ENCODE data around the gene JPT1. TPM values are rescaled to one million over a fixed set of nuclear protein-coding genes. Genes with fewer than 3 reads are reported as not detected.
"Not testable (repeated sequence)": the region's sequence is repeated elsewhere in the genome, so short reads cannot be mapped to it uniquely, and the experiment has no call there.

JPT1 gene
- total and polyA plus RNA-seq, 5 donors from 2014 or later: 70.9 to 231 (median 162) TPM

- H3K9me3 Mint-ChIP-seq; DNase-seq; H3K27me3 Mint-ChIP-seq; ATAC-seq (ENCODE audit: low read depth in 2 of 2); H3K27me3 ChIP-seq (ENCODE audit: control insufficient read depth, insufficient read depth, low read length); H3K36me3 ChIP-seq (ENCODE audit: control insufficient read depth, insufficient read depth, low read length); H3K9me3 ChIP-seq (ENCODE audit: control insufficient read depth in 2 of 2, low read length in 2 of 2); H3K4me3 ChIP-seq (ENCODE audit: low read depth, low read length); H3K27ac ChIP-seq (ENCODE audit: insufficient read depth, low read length, poor library complexity, severe bottlenecking): not testable (repeated sequence)
- peaks cover 12% of the 10 kb centered on the region for H3K36me3 Mint-ChIP-seq
- peaks cover 49% of the 10 kb centered on the region for H3K4me1 ChIP-seq (ENCODE audit: control insufficient read depth, insufficient read depth, low read length, poor library complexity, severe bottlenecking)
- peak overlapping the region in 1 of 3 donors; percentile 62 for H3K27ac Mint-ChIP-seq
- peak overlapping the region in 1 of 4 donors; percentile 83 for H3K4me3 Mint-ChIP-seq
- peaks cover 16 to 48% (median 32%) of the 10 kb centered on the region in 4 donors for H3K4me1 Mint-ChIP-seq
Measured at GRCh38 chr17:75127936-75128335, 26.4 kb downstream of the JPT1 start.

DNA sequence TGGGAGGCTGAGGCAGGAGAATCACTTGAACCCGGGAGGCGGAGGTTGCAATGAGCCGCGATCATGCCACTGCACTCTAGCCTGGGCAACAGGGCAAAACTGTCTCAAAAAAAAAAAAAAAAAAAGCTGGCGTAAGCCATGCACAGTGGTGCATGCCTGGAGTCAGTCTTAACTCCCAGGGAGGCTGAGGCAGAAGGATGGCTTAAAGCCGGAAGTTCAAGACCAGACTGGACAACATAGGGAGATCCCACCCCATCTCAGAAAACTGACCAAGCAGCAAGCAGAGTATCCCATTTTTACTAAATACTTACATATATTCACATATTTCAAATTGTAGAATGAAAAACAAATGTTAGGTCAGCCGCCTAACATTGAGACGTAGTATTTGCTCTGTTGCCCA is 27.4 kb downstream of the JPT1 start:
- H3K27me3 ChIP-seq (ENCODE audit: control insufficient read depth, insufficient read depth, low read length): no peaks in the 10 kb centered on the region
- Mint-ChIP-seq H3K9me3 (no peaks in the 10 kb centered on the region), H3K27ac (no peak overlapping the region), H3K4me1 (peaks cover 16 to 44% (median 32%) of the 10 kb centered on the region in 4 donors), H3K36me3 (peaks cover 12% of the 10 kb centered on the region), H3K27me3 (no peaks in the 10 kb centered on the region), H3K4me3 (peak overlapping the region in 1 of 4 donors; percentile 79)
- no peak overlapping the region for H3K27ac ChIP-seq (ENCODE audit: insufficient read depth, low read length, poor library complexity, severe bottlenecking)
- H3K4me3 ChIP-seq (ENCODE audit: low read depth, low read length): no peak overlapping the region
- H3K36me3 ChIP-seq (ENCODE audit: control insufficient read depth, insufficient read depth, low read length): no peaks in the 10 kb centered on the region
- H3K4me1 ChIP-seq (ENCODE audit: control insufficient read depth, insufficient read depth, low read length, poor library complexity, severe bottlenecking): peaks cover 49% of the 10 kb centered on the region
- ATAC-seq (ENCODE audit: low read depth in 2 of 2) (no peak), DNase-seq (no peak)
- no peaks in the 10 kb centered on the region for H3K9me3 ChIP-seq (ENCODE audit: control insufficient read depth in 2 of 2, low read length in 2 of 2)

GRCh38 chr17:75125984-75126383 is 28.3 kb downstream of the JPT1 start:
- DNase-seq (peak in 1 of 3 donors; percentile 79), ATAC-seq (ENCODE audit: low read depth in 2 of 2) (no peak)
- H3K4me3 ChIP-seq (ENCODE audit: low read depth, low read length): peak overlapping the region; percentile 11
- peak overlapping the region; percentile 69 to 88 (median 86) for H3K27ac Mint-ChIP-seq
- H3K27ac ChIP-seq (ENCODE audit: insufficient read depth, low read length, poor library complexity, severe bottlenecking): no peak overlapping the region
- no peaks in the 10 kb centered on the region for H3K27me3 Mint-ChIP-seq
- H3K27me3 ChIP-seq (ENCODE audit: control insufficient read depth, insufficient read depth, low read length): no peaks in the 10 kb centered on the region
- peaks cover 3% of the 10 kb centered on the region for H3K36me3 ChIP-seq (ENCODE audit: control insufficient read depth, insufficient read depth, low read length)
- peaks cover 18% of the 10 kb centered on the region for H3K36me3 Mint-ChIP-seq
- H3K4me1 ChIP-seq (ENCODE audit: control insufficient read depth, insufficient read depth, low read length, poor library complexity, severe bottlenecking): peaks cover 46% of the 10 kb centered on the region
- H3K9me3 ChIP-seq (ENCODE audit: control insufficient read depth in 2 of 2, low read length in 2 of 2): no peaks in the 10 kb centered on the region
- H3K4me1 Mint-ChIP-seq: peaks cover 18 to 44% (median 37%) of the 10 kb centered on the region in 4 donors
- H3K4me3 Mint-ChIP-seq: peak overlapping the region in 3 of 4 donors; percentile 11 to 88 (median 38)
- no peaks in the 10 kb centered on the region for H3K9me3 Mint-ChIP-seq

DNA sequence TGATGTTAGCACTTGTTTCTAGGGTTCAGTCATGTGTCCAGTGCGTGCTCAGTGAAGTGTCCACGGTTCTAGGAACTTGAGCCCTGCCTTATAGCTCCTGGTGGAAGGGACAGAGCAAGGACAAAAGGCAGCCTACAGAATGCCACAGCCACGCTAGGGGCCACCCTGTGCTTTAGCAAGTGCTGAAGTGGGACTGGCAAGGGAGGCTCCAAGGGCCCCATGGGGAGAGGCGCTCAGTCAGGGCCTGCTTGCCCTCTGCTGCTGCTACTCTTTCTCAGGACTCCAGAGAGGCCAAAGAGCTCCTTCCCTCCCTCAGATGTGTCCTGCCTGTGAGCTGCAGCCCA is 29.5 kb downstream of the JPT1 start:
- Mint-ChIP-seq H3K27me3 (no peaks in the 10 kb centered on the region), H3K4me3 (peak overlapping the region; percentile 11 to 88 (median 56)), H3K4me1 (peaks cover 16 to 39% (median 31%) of the 10 kb centered on the region in 4 donors), H3K27ac (peak overlapping the region in 2 of 3 donors; percentile 62 to 89), H3K36me3 (peaks cover 20% of the 10 kb centered on the region), H3K9me3 (no peaks in the 10 kb centered on the region)
- no peaks in the 10 kb centered on the region for H3K9me3 ChIP-seq (ENCODE audit: control insufficient read depth in 2 of 2, low read length in 2 of 2)
- ATAC-seq (ENCODE audit: low read depth in 2 of 2): no peak
- peaks cover 34% of the 10 kb centered on the region for H3K4me1 ChIP-seq (ENCODE audit: control insufficient read depth, insufficient read depth, low read length, poor library complexity, severe bottlenecking)
- peak overlapping the region; percentile 23 for H3K27ac ChIP-seq (ENCODE audit: insufficient read depth, low read length, poor library complexity, severe bottlenecking)
- H3K27me3 ChIP-seq (ENCODE audit: control insufficient read depth, insufficient read depth, low read length): no peaks in the 10 kb centered on the region
- H3K4me3 ChIP-seq (ENCODE audit: low read depth, low read length): no peak overlapping the region
- DNase-seq: no peak
- H3K36me3 ChIP-seq (ENCODE audit: control insufficient read depth, insufficient read depth, low read length): peaks cover 3% of the 10 kb centered on the region

GRCh38 chr17:75124041-75124818 is 30.1 kb downstream of the JPT1 start:
- H3K9me3 ChIP-seq (ENCODE audit: control insufficient read depth in 2 of 2, low read length in 2 of 2): no peaks in the 10 kb centered on the region
- no peaks in the 10 kb centered on the region for H3K27me3 Mint-ChIP-seq
- peaks cover 3% of the 10 kb centered on the region for H3K36me3 ChIP-seq (ENCODE audit: control insufficient read depth, insufficient read depth, low read length)
- DNase-seq (peak in 2 of 3 donors; percentile 27 to 90), ATAC-seq (ENCODE audit: low read depth in 2 of 2) (peak; percentile 92 to 94)
- H3K4me1 Mint-ChIP-seq: peaks cover 16 to 38% (median 29%) of the 10 kb centered on the region in 4 donors
- no peaks in the 10 kb centered on the region for H3K9me3 Mint-ChIP-seq
- H3K36me3 Mint-ChIP-seq: peaks cover 20% of the 10 kb centered on the region
- peak overlapping the region; percentile 11 to 88 (median 56) for H3K4me3 Mint-ChIP-seq
- H3K27ac Mint-ChIP-seq: peak overlapping the region; percentile 62 to 94 (median 89)
- peak overlapping the region; percentile 13 for H3K4me3 ChIP-seq (ENCODE audit: low read depth, low read length)
- peaks cover 34% of the 10 kb centered on the region for H3K4me1 ChIP-seq (ENCODE audit: control insufficient read depth, insufficient read depth, low read length, poor library complexity, severe bottlenecking)
- H3K27me3 ChIP-seq (ENCODE audit: control insufficient read depth, insufficient read depth, low read length): no peaks in the 10 kb centered on the region
- H3K27ac ChIP-seq (ENCODE audit: insufficient read depth, low read length, poor library complexity, severe bottlenecking): peak overlapping the region; percentile 65

DNA sequence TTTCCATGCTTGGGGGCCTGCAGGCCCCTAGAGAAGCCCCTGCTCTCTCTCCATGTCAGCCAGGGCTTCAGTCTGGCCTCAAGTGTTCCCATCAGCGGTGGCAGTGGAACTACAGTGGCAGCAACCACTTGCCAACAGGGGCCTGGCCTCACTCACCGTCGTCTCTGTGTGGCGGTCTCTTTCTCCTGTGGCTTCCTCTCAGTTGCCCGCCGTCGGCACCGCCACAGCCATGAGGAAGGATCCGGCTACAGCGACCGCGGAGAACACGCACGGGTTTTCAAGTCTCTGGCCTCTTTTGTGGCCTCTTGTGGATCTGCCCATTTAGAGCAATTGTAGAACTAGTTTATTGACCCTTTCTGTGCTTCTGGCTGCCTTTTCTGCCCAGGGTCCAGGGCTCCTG is 36.0 kb downstream of the JPT1 start:
- DNase-seq (no peak), ATAC-seq (ENCODE audit: low read depth in 2 of 2) (no peak)
- H3K27ac Mint-ChIP-seq: peak overlapping the region in 2 of 3 donors; percentile 26 to 83
- H3K4me1 Mint-ChIP-seq: peaks cover 17 to 39% (median 26%) of the 10 kb centered on the region in 4 donors
- Histone ChIP-seq H3K27me3 (ENCODE audit: control insufficient read depth, insufficient read depth, low read length) (no peaks in the 10 kb centered on the region), H3K4me3 (ENCODE audit: low read depth, low read length) (no peak overlapping the region), H3K27ac (ENCODE audit: insufficient read depth, low read length, poor library complexity, severe bottlenecking) (no peak overlapping the region), H3K4me1 (ENCODE audit: control insufficient read depth, insufficient read depth, low read length, poor library complexity, severe bottlenecking) (peaks cover 18% of the 10 kb centered on the region), H3K9me3 (ENCODE audit: control insufficient read depth in 2 of 2, low read length in 2 of 2) (no peaks in the 10 kb centered on the region), H3K36me3 (ENCODE audit: control insufficient read depth, insufficient read depth, low read length) (peaks cover 3% of the 10 kb centered on the region)
- H3K27me3 Mint-ChIP-seq: no peaks in the 10 kb centered on the region
- peak overlapping the region in 2 of 4 donors; percentile 63 to 74 for H3K4me3 Mint-ChIP-seq
- peaks cover 22% of the 10 kb centered on the region for H3K36me3 Mint-ChIP-seq
- no peaks in the 10 kb centered on the region for H3K9me3 Mint-ChIP-seq

DNA sequence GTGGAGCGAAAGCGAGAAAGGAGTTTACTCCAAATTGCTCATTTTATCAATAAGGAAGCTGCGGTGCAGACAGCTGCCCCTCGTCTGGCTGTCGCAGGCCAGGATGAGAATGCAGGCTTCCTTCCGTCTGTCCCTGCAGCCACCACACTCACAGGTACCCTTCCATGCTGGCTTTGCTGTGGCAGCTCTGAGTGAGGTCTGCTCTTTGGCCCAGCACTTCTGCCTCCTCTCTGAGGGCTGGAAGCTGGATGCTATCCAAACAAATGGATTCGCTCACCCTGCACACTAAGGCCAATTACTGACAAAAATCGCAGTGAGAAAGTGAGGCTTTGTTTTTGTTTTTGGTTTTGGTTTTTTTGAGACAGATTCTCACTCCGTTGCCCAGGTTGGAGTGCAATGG is 37.6 kb downstream of the JPT1 start:
- peak overlapping the region in 1 of 4 donors; percentile 10 for H3K4me3 Mint-ChIP-seq
- H3K36me3 ChIP-seq (ENCODE audit: control insufficient read depth, insufficient read depth, low read length): peaks cover 3% of the 10 kb centered on the region

More for the DNA sequence above, 37.6 kb downstream of the JPT1 start:
- H3K36me3 Mint-ChIP-seq: peaks cover 22% of the 10 kb centered on the region
- peak overlapping the region; percentile 14 to 84 (median 59) for H3K27ac Mint-ChIP-seq
- no peak for DNase-seq
- no peaks in the 10 kb centered on the region for H3K27me3 Mint-ChIP-seq
- H3K4me3 ChIP-seq (ENCODE audit: low read depth, low read length): no peak overlapping the region
- H3K27me3 ChIP-seq (ENCODE audit: control insufficient read depth, insufficient read depth, low read length): no peaks in the 10 kb centered on the region
- no peak for ATAC-seq (ENCODE audit: low read depth in 2 of 2)
- H3K4me1 Mint-ChIP-seq: peaks cover 20 to 47% (median 30%) of the 10 kb centered on the region in 4 donors
- H3K9me3 ChIP-seq (ENCODE audit: control insufficient read depth in 2 of 2, low read length in 2 of 2): no peaks in the 10 kb centered on the region
- no peaks in the 10 kb centered on the region for H3K9me3 Mint-ChIP-seq
- peaks cover 18% of the 10 kb centered on the region for H3K4me1 ChIP-seq (ENCODE audit: control insufficient read depth, insufficient read depth, low read length, poor library complexity, severe bottlenecking)
- no peak overlapping the region for H3K27ac ChIP-seq (ENCODE audit: insufficient read depth, low read length, poor library complexity, severe bottlenecking)

All from CD4-positive, CD25-positive, alpha-beta regulatory T cell (primary cell).